ENCODE data around the gene RPA1. TPM values are rescaled to one million over a fixed set of nuclear protein-coding genes. Genes with fewer than 3 reads are reported as not detected.
A peak's percentile ranks its signal among the peaks of the same experiment; 100 is the strongest.

The RPA1 gene
- total and polyA plus RNA-seq, 8 donors, result 10.3 to 57.5 (median 23.8) TPM

- Histone ChIP-seq H3K4me1 (no peaks in the 10 kb centered on the region), H3K27ac (no peak overlapping the region), H3K36me3 (peaks cover 0 to 37% (median 32%) of the 10 kb centered on the region in 4 donors), H3K4me3 (no peak overlapping the region), H3K27me3 (no peaks in the 10 kb centered on the region), H3K9me3 (no peaks in the 10 kb centered on the region)
- WGBS, 5 donors, result 67 to 76% (median 74%) methylated on average over 7 of the region's 7 CpGs
- intact Hi-C loops (cut with DNase I; ENCODE audit: low total_unique reads), result no loop called here
- TF ChIP-seq POLR2A (IDR thresholded peaks at IDR 0.05) (no peak), EP300 (IDR thresholded peaks at IDR 0.05) (no peak), POLR2AphosphoS5 (IDR thresholded peaks at IDR 0.05) (no peak), CTCF (IDR thresholded peaks at IDR 0.05) (no peak)
- no peak for DNase-seq
Observed at GRCh38 chr17:1820528-1821252, 9.1 kb upstream of the RPA1 start.

- no peaks in the 10 kb centered on the region for H3K27me3 ChIP-seq
- intact Hi-C loops (cut with DNase I; ENCODE audit: low total_unique reads), result no loop called here
- TF ChIP-seq POLR2AphosphoS5 (IDR thresholded peaks at IDR 0.05) (no peak), POLR2A (IDR thresholded peaks at IDR 0.05) (no peak), EP300 (IDR thresholded peaks at IDR 0.05) (no peak), CTCF (IDR thresholded peaks at IDR 0.05) (no peak)
- no peaks in the 10 kb centered on the region for H3K9me3 ChIP-seq
- peaks cover 15 to 47% (median 35%) of the 10 kb centered on the region in 4 donors for H3K4me1 ChIP-seq
- peaks cover 0 to 50% (median 35%) of the 10 kb centered on the region in 4 donors for H3K36me3 ChIP-seq
- H3K4me3 ChIP-seq, result peak overlapping the region; percentile 76 to 94 (median 89)
- DNase-seq, result peak in 1 of 2 donors; percentile 62
- whole genome bisulfite sequencing, 5 donors, result 0 to 1% (median 1%) methylated on average over 5 to 13 of the region's 13 CpGs
- H3K27ac ChIP-seq, result peak overlapping the region; percentile 86 to 92 (median 91)
Observed at GRCh38 chr17:1829216-1829591, 601 bp upstream of the RPA1 start.

DNA sequence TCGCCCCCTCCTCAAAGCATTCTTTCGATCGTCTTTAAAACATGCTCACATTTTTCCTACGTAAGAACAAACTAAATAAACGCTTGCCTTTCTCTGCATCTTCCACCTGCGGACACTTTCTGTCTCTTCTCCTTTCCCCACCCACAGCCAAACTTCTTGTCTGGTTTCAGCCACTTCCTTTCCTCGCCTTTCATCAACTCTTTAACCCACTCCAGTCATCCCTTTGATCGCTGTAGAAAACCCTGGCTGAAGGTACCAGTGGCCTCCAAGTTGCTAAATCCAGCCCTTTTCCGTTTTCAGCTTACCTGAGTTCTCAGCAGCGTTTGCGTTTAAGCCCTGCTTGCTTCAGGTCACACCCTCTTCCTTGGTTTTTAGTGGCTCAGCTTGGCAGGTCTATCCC is 483 bp downstream of the RPA1 start:
- peak overlapping the region; percentile 76 to 94 (median 89) for H3K4me3 ChIP-seq
- H3K9me3 ChIP-seq, result no peaks in the 10 kb centered on the region
- DNase-seq, result peak in 1 of 2 donors; percentile 50
- peaks cover 0 to 42% (median 29%) of the 10 kb centered on the region in 4 donors for H3K36me3 ChIP-seq
- no peaks in the 10 kb centered on the region for H3K27me3 ChIP-seq
- TF ChIP-seq EP300 (IDR thresholded peaks at IDR 0.05), result no peak
- no peak for TF ChIP-seq POLR2A (IDR thresholded peaks at IDR 0.05)
- TF ChIP-seq POLR2AphosphoS5 (IDR thresholded peaks at IDR 0.05), result no peak
- TF ChIP-seq CTCF (IDR thresholded peaks at IDR 0.05), result no peak
- intact Hi-C loops (cut with DNase I; ENCODE audit: low total_unique reads), result no loop called here
- peak overlapping the region; percentile 86 to 92 (median 91) for H3K27ac ChIP-seq
- WGBS, 5 donors, result 0 to 1% (median 1%) methylated on average over 11 of the region's 11 CpGs
- H3K4me1 ChIP-seq, result peaks cover 15 to 49% (median 35%) of the 10 kb centered on the region in 4 donors

- Histone ChIP-seq H3K4me3 (no peak overlapping the region), H3K27ac (no peak overlapping the region), H3K4me1 (peaks cover 8 to 37% (median 22%) of the 10 kb centered on the region in 4 donors), H3K36me3 (peaks cover 0 to 22% (median 12%) of the 10 kb centered on the region in 4 donors), H3K27me3 (no peaks in the 10 kb centered on the region), H3K9me3 (no peaks in the 10 kb centered on the region)
- WGBS, 5 donors, result 75 to 78% (median 78%) methylated on average over 11 to 12 of the region's 12 CpGs
- intact Hi-C loops (cut with DNase I; ENCODE audit: low total_unique reads), result no loop called here
- no peak for DNase-seq
- TF ChIP-seq CTCF (IDR thresholded peaks at IDR 0.05) (no peak), EP300 (IDR thresholded peaks at IDR 0.05) (no peak), POLR2A (IDR thresholded peaks at IDR 0.05) (no peak), POLR2AphosphoS5 (IDR thresholded peaks at IDR 0.05) (no peak)
Observed at GRCh38 chr17:1834380-1835149, 4.8 kb downstream of the RPA1 start.
